OCI-LY1 (cell line): ENCODE results near the gene SSTR5.

Experiments used
- H2AFZ ChIP-seq: fragments of 200-600 bp; sonication (generic), shearing (Covaris generic); 2 replicates; pipeline ENCODE4 v1.6.0; 2014; ENCODE audit warnings: antibody characterized with exemption, mild to moderate bottlenecking, low read length
- H3F3A ChIP-seq: fragments of 200-600 bp; sonication (generic), shearing (Covaris generic); 2 replicates; pipeline ENCODE4 v1.6.0; 2014; ENCODE audit warnings: mild to moderate bottlenecking, antibody characterized with exemption, low read length, moderate library complexity; ENCODE audit not compliant: insufficient read depth
- H3K27ac ChIP-seq: fragments of 200-600 bp; sonication (generic); 2 replicates; pipeline ENCODE4 v1.5.1; 2014; ENCODE audit warnings: low read length, mixed run types, mild to moderate bottlenecking, low read depth; ENCODE audit not compliant: poor library complexity, severe bottlenecking
- H3K27me3 ChIP-seq: fragments of 200-600 bp; sonication (generic); 2 replicates; pipeline ENCODE4 v1.6.0; 2014; ENCODE audit warnings: antibody characterized with exemption, mild to moderate bottlenecking, low read length, moderate library complexity; ENCODE audit not compliant: insufficient read depth
- H3K36me3 ChIP-seq: fragments of 200-600 bp; sonication (generic); 2 replicates; pipeline ENCODE4 v1.6.1; 2014; ENCODE audit warnings: mild to moderate bottlenecking, antibody characterized with exemption, low read length, moderate library complexity, mixed read lengths; ENCODE audit not compliant: insufficient read depth
- H3K4me1 ChIP-seq: fragments of 200-600 bp; sonication (generic); 2 replicates; pipeline ENCODE4 v1.5.1; 2014; ENCODE audit warnings: mild to moderate bottlenecking, low read length, moderate library complexity; ENCODE audit not compliant: insufficient read depth, severe bottlenecking
- H3K4me2 ChIP-seq: fragments of 200-600 bp; sonication (generic), shearing (Covaris generic); 2 replicates; pipeline ENCODE4 v1.6.1; 2014; ENCODE audit warnings: low read length
- H3K4me3 ChIP-seq: fragments of 200-600 bp; sonication (generic); 2 replicates; pipeline ENCODE4 v1.5.1; 2014; ENCODE audit warnings: low read length, low read depth, mild to moderate bottlenecking, mixed read lengths; ENCODE audit not compliant: poor library complexity, severe bottlenecking
- H3K79me2 ChIP-seq: fragments of 200-600 bp; shearing (Covaris generic); 2 replicates; pipeline ENCODE4 v1.6.1; 2016; ENCODE audit warnings: mixed run types, low read length, mixed read lengths; ENCODE audit not compliant: insufficient read depth
- H3K9ac ChIP-seq: fragments of 200-600 bp; sonication (generic), shearing (Covaris generic); 2 replicates; pipeline ENCODE4 v1.6.1; 2014; ENCODE audit warnings: mild to moderate bottlenecking, low read length, mixed read lengths
- H3K9me2 ChIP-seq: fragments of 200-600 bp; sonication (generic), shearing (Covaris generic); 2 replicates; pipeline ENCODE4 v1.6.1; 2014; ENCODE audit warnings: low read depth, mild to moderate bottlenecking, low read length, mixed read lengths
- H3K9me3 ChIP-seq: fragments of 200-600 bp; shearing (Covaris generic); 2 replicates; pipeline ENCODE4 v1.6.1; 2014; ENCODE audit warnings: low read length, mixed read lengths
- H4K20me1 ChIP-seq: fragments of 200-600 bp; sonication (generic), shearing (Covaris generic); 2 replicates; pipeline ENCODE4 v1.6.0; 2016; ENCODE audit warnings: mild to moderate bottlenecking, low read length; ENCODE audit not compliant: insufficient read depth
- EZH2 ChIP-seq: fragments of 200-600 bp; sonication (generic), shearing (Covaris generic); IDR thresholded peaks from 2 replicates; pipeline ENCODE4 v1.8.0; 2017; ENCODE audit warnings: borderline replicate concordance, mixed run types, mild to moderate bottlenecking, antibody characterized with exemption, low read length, moderate library complexity, mixed read lengths
- TF ChIP-seq, protein P1 (sequence below): fragments of 200-600 bp; sonication (generic), shearing (Covaris generic); IDR thresholded peaks from 2 replicates; pipeline ENCODE4 v1.5.1; 2017; ENCODE audit warnings: mild to moderate bottlenecking, antibody characterized with exemption, low read length, moderate library complexity, mixed read lengths

Gene SSTR5

DNA sequence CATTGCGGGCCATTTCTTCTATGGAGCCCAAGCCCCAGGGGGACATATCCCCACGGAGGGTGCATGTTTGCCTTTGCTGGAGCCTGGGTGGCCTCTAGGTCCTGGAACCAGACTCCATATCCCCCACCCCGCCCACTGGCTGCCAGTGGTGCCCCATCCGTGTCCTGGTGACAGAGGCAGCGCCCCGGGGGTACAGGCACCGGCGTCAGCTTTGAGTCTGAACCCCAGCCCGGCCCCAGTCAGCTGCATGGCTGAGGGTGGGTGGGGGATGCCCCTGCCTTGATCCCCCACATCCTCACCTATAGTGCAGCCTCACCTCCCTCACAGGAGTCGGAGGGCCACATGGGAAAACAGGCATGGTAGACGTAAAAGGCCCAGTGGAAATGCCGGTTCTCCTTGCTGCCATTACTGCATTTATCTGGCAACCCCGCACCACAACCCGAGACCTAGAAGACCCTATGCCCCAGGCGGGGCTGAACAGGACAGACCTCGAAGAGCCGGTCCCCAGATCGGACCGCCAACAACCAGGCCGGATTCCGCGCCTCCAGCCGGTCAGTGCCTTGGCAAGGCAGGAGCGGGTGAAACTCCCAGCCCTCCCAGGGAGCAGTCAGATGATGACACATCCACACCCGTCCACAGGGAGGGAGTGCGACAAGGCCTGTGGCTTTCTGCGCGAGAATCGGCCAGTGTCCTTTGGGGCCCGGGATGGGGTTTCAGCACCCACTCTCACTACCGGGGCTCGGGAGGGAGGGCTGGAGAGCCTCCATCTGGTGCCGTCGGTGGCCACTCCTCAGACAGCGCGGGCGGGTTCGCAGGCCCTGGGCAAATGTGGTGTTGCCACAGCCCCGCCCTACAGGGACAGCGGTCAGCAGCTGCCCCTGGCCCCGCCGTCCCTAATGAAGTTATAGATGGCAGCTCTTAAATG is 11.9 kb upstream of the SSTR5 start:
- no peak overlapping the region for H3K4me2 ChIP-seq
- no peak overlapping the region for H3K27ac ChIP-seq
- no peaks in the 10 kb centered on the region for H4K20me1 ChIP-seq
- H3K36me3 ChIP-seq = no peaks in the 10 kb centered on the region
- TF ChIP-seq EZH2 = no peak
- TF ChIP-seq, protein P1, sequence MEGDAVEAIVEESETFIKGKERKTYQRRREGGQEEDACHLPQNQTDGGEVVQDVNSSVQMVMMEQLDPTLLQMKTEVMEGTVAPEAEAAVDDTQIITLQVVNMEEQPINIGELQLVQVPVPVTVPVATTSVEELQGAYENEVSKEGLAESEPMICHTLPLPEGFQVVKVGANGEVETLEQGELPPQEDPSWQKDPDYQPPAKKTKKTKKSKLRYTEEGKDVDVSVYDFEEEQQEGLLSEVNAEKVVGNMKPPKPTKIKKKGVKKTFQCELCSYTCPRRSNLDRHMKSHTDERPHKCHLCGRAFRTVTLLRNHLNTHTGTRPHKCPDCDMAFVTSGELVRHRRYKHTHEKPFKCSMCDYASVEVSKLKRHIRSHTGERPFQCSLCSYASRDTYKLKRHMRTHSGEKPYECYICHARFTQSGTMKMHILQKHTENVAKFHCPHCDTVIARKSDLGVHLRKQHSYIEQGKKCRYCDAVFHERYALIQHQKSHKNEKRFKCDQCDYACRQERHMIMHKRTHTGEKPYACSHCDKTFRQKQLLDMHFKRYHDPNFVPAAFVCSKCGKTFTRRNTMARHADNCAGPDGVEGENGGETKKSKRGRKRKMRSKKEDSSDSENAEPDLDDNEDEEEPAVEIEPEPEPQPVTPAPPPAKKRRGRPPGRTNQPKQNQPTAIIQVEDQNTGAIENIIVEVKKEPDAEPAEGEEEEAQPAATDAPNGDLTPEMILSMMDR = no peak
- H3K79me2 ChIP-seq = no peaks in the 10 kb centered on the region
- H3K4me3 ChIP-seq = no peak overlapping the region
- H3K9me2 ChIP-seq = no peaks in the 10 kb centered on the region
- H2AFZ ChIP-seq = no peak overlapping the region
- H3K9ac ChIP-seq = no peak overlapping the region
- no peaks in the 10 kb centered on the region; the same call in 1 of the 2 replicates for H3K27me3 ChIP-seq
- H3K9me3 ChIP-seq = no peaks in the 10 kb centered on the region
- no peaks in the 10 kb centered on the region for H3K4me1 ChIP-seq
- H3F3A ChIP-seq = no peaks in the 10 kb centered on the region

DNA sequence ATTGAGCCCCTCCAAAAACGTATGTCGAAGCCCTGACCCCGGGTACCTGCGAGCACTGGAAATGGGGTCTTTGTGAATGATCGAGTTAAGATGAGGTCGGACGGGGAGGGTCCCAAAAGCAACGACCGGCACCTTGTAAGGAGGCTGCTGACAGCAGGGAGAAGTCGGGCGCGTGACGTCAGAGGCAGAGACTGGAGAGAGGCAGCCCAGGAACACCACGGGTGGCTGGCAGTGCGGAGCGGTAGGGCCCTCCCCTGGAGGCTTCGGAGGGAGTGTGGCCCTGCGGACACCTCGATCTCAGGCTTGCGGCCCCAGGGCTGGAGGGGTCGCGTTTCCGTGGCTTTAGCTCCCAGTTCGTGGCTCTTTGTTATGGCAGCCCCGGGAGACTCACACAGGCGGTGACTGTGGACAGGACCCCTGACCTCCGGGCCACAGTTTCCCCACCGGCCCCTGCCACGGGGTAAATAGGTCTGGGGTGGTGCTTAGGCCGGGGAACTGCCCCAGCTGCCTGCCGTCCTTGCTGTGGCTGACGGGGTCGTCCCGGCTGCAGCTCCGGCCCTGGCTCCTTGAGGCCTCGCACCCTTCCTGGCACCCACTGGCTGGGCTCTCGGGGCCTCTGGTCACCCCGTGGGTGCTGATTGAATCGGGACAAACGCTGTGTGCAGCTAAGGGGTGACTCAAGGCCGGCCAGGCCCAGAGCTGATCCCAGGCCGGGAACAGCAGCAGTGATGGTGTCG is 10.6 kb upstream of the SSTR5 start:
- H3K4me2 ChIP-seq = no peak overlapping the region
- no peak overlapping the region for H3K9ac ChIP-seq
- no peak overlapping the region for H3K27ac ChIP-seq
- no peaks in the 10 kb centered on the region for H3K9me3 ChIP-seq
- no peak overlapping the region for H2AFZ ChIP-seq
- H3K4me1 ChIP-seq = no peaks in the 10 kb centered on the region
- H3K9me2 ChIP-seq = no peaks in the 10 kb centered on the region
- H3K4me3 ChIP-seq = no peak overlapping the region
- H3K36me3 ChIP-seq = no peaks in the 10 kb centered on the region
- no peaks in the 10 kb centered on the region for H3K79me2 ChIP-seq
- H4K20me1 ChIP-seq = no peaks in the 10 kb centered on the region
- TF ChIP-seq EZH2 = no peak
- TF ChIP-seq, protein P1 = no peak
- no peaks in the 10 kb centered on the region for H3F3A ChIP-seq
- H3K27me3 ChIP-seq = no peaks in the 10 kb centered on the region; the same call in 1 of the 2 replicates

DNA sequence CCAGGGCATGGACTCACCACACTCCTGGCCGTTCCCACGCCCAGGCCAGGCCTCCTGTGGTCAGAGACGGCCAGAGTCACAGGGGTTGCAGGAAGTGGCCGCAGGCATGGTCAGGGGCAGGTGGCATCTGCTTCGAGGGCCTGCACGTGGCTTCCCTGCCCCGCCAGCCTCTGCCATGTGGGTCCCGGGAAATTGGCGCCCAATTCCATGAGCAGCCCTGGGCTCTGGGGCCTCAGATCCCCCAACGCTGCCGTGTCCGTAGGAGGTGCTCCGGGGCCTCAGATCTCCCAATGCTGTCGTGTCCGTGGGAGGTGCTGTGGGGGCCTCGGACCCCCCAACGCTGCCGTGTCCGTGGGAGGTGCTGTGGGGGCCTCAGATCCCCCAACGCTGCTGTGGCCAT is 9.7 kb upstream of the SSTR5 start:
- no peaks in the 10 kb centered on the region for H3K36me3 ChIP-seq
- H2AFZ ChIP-seq = no peak overlapping the region
- H4K20me1 ChIP-seq = no peaks in the 10 kb centered on the region
- H3K27ac ChIP-seq = no peak overlapping the region
- TF ChIP-seq EZH2 = no peak
- TF ChIP-seq, protein P1 = no peak
- H3K4me2 ChIP-seq = no peak overlapping the region
- H3F3A ChIP-seq = no peaks in the 10 kb centered on the region
- H3K4me3 ChIP-seq = no peak overlapping the region
- no peaks in the 10 kb centered on the region for H3K79me2 ChIP-seq
- no peaks in the 10 kb centered on the region for H3K9me2 ChIP-seq
- H3K4me1 ChIP-seq = no peaks in the 10 kb centered on the region
- H3K27me3 ChIP-seq = no peaks in the 10 kb centered on the region; the same call in 1 of the 2 replicates
- no peaks in the 10 kb centered on the region for H3K9me3 ChIP-seq
- H3K9ac ChIP-seq = no peak overlapping the region
